Loucy (cell line): ENCODE data around the gene CUX1.

Experiments
- EZH2phosphoT487 ChIP-seq: fragments of 200-600 bp; IDR thresholded peaks from 2 replicates; pipeline ENCODE4 v1.6.1; 2018; ENCODE audit warnings: antibody characterized with exemption, mild to moderate bottlenecking, moderate library complexity, borderline replicate concordance
- TF ChIP-seq, protein P1 (sequence below): fragments of 200-600 bp; sonication (generic); conservative IDR thresholded peaks from 2 replicates; pipeline ENCODE4 v1.5.1; 2014; ENCODE audit warnings: mild to moderate bottlenecking, antibody characterized with exemption, low read length

DNA sequence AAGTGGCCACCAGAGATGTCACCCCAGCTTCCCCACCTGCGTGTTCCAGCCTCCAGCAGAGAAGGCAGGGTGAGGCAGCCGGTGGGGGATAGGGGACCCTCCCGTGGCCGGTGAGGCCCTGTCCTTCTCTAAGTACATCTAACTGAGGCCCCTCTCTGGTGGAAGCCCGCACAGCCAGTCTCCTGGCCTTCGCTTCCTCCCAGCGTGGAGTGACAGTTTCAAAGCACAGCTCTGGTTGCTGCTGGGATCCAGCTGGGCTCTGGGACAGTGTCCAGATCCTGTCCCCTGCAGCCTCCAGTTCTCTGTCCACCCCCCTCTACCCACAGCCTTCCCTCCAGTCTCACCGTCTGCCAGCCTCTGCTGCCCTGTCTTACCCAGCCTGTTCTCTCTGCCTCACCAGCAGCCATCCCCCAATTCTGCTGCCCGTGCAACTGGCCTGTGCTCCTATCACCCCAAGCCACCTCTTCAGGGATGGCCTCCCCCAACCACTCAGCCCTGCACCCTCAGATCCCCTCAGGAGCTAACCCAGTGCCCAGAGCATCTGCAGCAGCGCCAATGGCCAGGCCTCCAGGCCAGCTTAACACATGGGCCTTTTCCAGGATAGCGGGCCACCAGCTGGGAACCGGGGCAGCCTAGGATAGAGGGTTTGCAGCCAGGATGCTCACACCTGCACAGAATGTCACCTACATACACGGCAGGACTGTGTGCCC is 452.9 kb downstream of the CUX1 start:
- TF ChIP-seq, protein P1, sequence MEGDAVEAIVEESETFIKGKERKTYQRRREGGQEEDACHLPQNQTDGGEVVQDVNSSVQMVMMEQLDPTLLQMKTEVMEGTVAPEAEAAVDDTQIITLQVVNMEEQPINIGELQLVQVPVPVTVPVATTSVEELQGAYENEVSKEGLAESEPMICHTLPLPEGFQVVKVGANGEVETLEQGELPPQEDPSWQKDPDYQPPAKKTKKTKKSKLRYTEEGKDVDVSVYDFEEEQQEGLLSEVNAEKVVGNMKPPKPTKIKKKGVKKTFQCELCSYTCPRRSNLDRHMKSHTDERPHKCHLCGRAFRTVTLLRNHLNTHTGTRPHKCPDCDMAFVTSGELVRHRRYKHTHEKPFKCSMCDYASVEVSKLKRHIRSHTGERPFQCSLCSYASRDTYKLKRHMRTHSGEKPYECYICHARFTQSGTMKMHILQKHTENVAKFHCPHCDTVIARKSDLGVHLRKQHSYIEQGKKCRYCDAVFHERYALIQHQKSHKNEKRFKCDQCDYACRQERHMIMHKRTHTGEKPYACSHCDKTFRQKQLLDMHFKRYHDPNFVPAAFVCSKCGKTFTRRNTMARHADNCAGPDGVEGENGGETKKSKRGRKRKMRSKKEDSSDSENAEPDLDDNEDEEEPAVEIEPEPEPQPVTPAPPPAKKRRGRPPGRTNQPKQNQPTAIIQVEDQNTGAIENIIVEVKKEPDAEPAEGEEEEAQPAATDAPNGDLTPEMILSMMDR: no peak
- no peak for TF ChIP-seq EZH2phosphoT487
